ENCODE measurements around the gene FBXW5. TPM values are rescaled to one million over a fixed set of nuclear protein-coding genes. Genes with fewer than 3 reads are reported as not detected.

FBXW5 gene
- total and polyA plus RNA-seq, 5 experiments from 2014 or later: 62.9 to 93.1 (median 92.1) TPM

GRCh38 chr9:136943291-136944211 lies 987 bp downstream of the FBXW5 start:
- Mint-ChIP-seq H3K27me3 (no peaks in the 10 kb centered on the region), H3K4me3 (peak overlapping the region; percentile 72 to 89 (median 81)), H3K9me3 (no peaks in the 10 kb centered on the region), H3K36me3 (peaks cover 0 to 20% (median 2%) of the 10 kb centered on the region in 3 donors), H3K4me1 (peaks cover 5 to 25% (median 11%) of the 10 kb centered on the region in 4 donors), H3K27ac (peak overlapping the region in 9 of 10 donors; percentile 22 to 87 (median 75))
- peak in 3 of 10 donors; percentile 20 to 64 (median 32) for DNase-seq
- ATAC-seq: peak in 1 of 2 donors; percentile 20
- POLR2A ChIA-PET: interaction anchor here (0.7 to 9.5 kb wide), 14 partner anchors 51 to 405 kb away, joined by 3 to 113 read pairs (median 3); partner anchors contain the start of genes CLIC3, EDF1, PAXX and RABL6

GRCh38 chr9:136942881-136943230 lies 1.7 kb downstream of the FBXW5 start:
- POLR2A ChIA-PET: interaction anchor here (1.2 to 9.5 kb wide), 4 partner anchors 52 to 298 kb away, joined by 3 to 113 read pairs (median 6); partner anchors contain the start of genes CLIC3, PAXX and TMEM141
- no peaks in the 10 kb centered on the region for H3K9me3 Mint-ChIP-seq
- no peak overlapping the region for H3K27ac Mint-ChIP-seq
- peaks cover 5 to 20% (median 9%) of the 10 kb centered on the region in 4 donors for H3K4me1 Mint-ChIP-seq
- no peaks in the 10 kb centered on the region for H3K27me3 Mint-ChIP-seq
- no peak for DNase-seq
- peak overlapping the region in 6 of 10 donors; percentile 26 to 76 (median 55) for H3K4me3 Mint-ChIP-seq
- ATAC-seq: no peak
- peaks cover 0 to 23% (median 2%) of the 10 kb centered on the region in 3 donors for H3K36me3 Mint-ChIP-seq

GRCh38 chr9:136942112-136942880 lies 2.2 kb downstream of the FBXW5 start:
- no peak overlapping the region for H3K27ac Mint-ChIP-seq
- H3K4me3 Mint-ChIP-seq: peak overlapping the region in 8 of 10 donors; percentile 39 to 74 (median 58)
- POLR2A ChIA-PET: interaction anchor here (2.1 to 9.5 kb wide), 2 partner anchors 52 to 141 kb away, joined by 7 to 113 read pairs; partner anchors contain the start of genes CLIC3 and PAXX
- peaks cover 5 to 20% (median 9%) of the 10 kb centered on the region in 4 donors for H3K4me1 Mint-ChIP-seq
- ATAC-seq (no peak), DNase-seq (peak in 1 of 10 donors; percentile 60)
- no peaks in the 10 kb centered on the region for H3K27me3 Mint-ChIP-seq
- H3K36me3 Mint-ChIP-seq: peaks cover 0 to 23% (median 2%) of the 10 kb centered on the region in 3 donors
- no peaks in the 10 kb centered on the region for H3K9me3 Mint-ChIP-seq

GRCh38 chr9:136941231-136942111 lies 3.1 kb downstream of the FBXW5 start:
- peaks cover 0 to 23% (median 2%) of the 10 kb centered on the region in 3 donors for H3K36me3 Mint-ChIP-seq
- DNase-seq: peak in 1 of 10 donors; percentile 63
- no peak for ATAC-seq
- peak overlapping the region in 3 of 10 donors; percentile 24 to 29 (median 29) for H3K4me3 Mint-ChIP-seq
- H3K27ac Mint-ChIP-seq: peak overlapping the region in 1 of 10 donors; percentile 34
- H3K4me1 Mint-ChIP-seq: peaks cover 3 to 20% (median 9%) of the 10 kb centered on the region in 4 donors
- POLR2A ChIA-PET: no interaction called here
- no peaks in the 10 kb centered on the region for H3K27me3 Mint-ChIP-seq
- no peaks in the 10 kb centered on the region for H3K9me3 Mint-ChIP-seq

GRCh38 chr9:136940526-136941230 lies 3.9 kb downstream of the FBXW5 start:
- ATAC-seq: no peak
- peak in 1 of 10 donors; percentile 59 for DNase-seq
- no peaks in the 10 kb centered on the region for H3K9me3 Mint-ChIP-seq
- peaks cover 3 to 21% (median 9%) of the 10 kb centered on the region in 4 donors for H3K4me1 Mint-ChIP-seq
- POLR2A ChIA-PET: no interaction called here
- H3K27me3 Mint-ChIP-seq: no peaks in the 10 kb centered on the region
- no peak overlapping the region for H3K27ac Mint-ChIP-seq
- no peak overlapping the region for H3K4me3 Mint-ChIP-seq
- peaks cover 0 to 23% (median 2%) of the 10 kb centered on the region in 3 donors for H3K36me3 Mint-ChIP-seq

- Mint-ChIP-seq H3K36me3 (peaks cover 0 to 23% (median 2%) of the 10 kb centered on the region in 3 donors), H3K27ac (no peak overlapping the region), H3K4me3 (no peak overlapping the region), H3K27me3 (no peaks in the 10 kb centered on the region), H3K4me1 (peaks cover 3 to 21% (median 9%) of the 10 kb centered on the region in 4 donors), H3K9me3 (no peaks in the 10 kb centered on the region)
- DNase-seq (peak in 1 of 10 donors; percentile 43), ATAC-seq (no peak)
- POLR2A ChIA-PET: no interaction called here
These were observed 4.5 kb downstream of the FBXW5 start for GRCh38 chr9:136939996-136940525.

GRCh38 chr9:136939431-136939995 lies 5.0 kb downstream of the FBXW5 start:
- DNase-seq (peak in 1 of 10 donors; percentile 59), ATAC-seq (no peak)
- POLR2A ChIA-PET: interaction anchor here (0.6 kb wide), 1 partner anchor 15 kb away, joined by 3 read pairs; no protein-coding TSS in a partner anchor
- peaks cover 0 to 23% (median 2%) of the 10 kb centered on the region in 3 donors for H3K36me3 Mint-ChIP-seq
- no peaks in the 10 kb centered on the region for H3K27me3 Mint-ChIP-seq
- no peak overlapping the region for H3K4me3 Mint-ChIP-seq
- peaks cover 0 to 16% (median 4%) of the 10 kb centered on the region in 4 donors for H3K4me1 Mint-ChIP-seq
- peak overlapping the region in 1 of 10 donors; percentile 34 for H3K27ac Mint-ChIP-seq
- no peaks in the 10 kb centered on the region for H3K9me3 Mint-ChIP-seq

- ATAC-seq: no peak
- H3K9me3 Mint-ChIP-seq: no peaks in the 10 kb centered on the region
- no peaks in the 10 kb centered on the region for H3K27me3 Mint-ChIP-seq
- no peak overlapping the region for H3K4me3 Mint-ChIP-seq
- H3K27ac Mint-ChIP-seq: peak overlapping the region in 1 of 10 donors; percentile 19
- POLR2A ChIA-PET: interaction anchor here (0.6 to 0.7 kb wide), 2 partner anchors 21 to 91 kb away, joined by 3 read pairs; no protein-coding TSS in a partner anchor
- H3K4me1 Mint-ChIP-seq: peaks cover 0 to 9% (median 6%) of the 10 kb centered on the region in 4 donors
- peaks cover 0 to 23% (median 2%) of the 10 kb centered on the region in 3 donors for H3K36me3 Mint-ChIP-seq
- peak in 1 of 10 donors; percentile 50 for DNase-seq
These were observed 7.1 kb downstream of the FBXW5 start for GRCh38 chr9:136937186-136938001.

GRCh38 chr9:136936645-136937170 lies 7.8 kb downstream of the FBXW5 start:
- Mint-ChIP-seq H3K4me1 (peaks cover 0 to 8% (median 5%) of the 10 kb centered on the region in 4 donors), H3K4me3 (no peak overlapping the region), H3K9me3 (no peaks in the 10 kb centered on the region), H3K36me3 (peaks cover 0 to 17% (median 2%) of the 10 kb centered on the region in 3 donors), H3K27ac (peak overlapping the region in 1 of 10 donors; percentile 19), H3K27me3 (no peaks in the 10 kb centered on the region)
- no peak for DNase-seq
- ATAC-seq: no peak
- POLR2A ChIA-PET: no interaction called here

- Mint-ChIP-seq H3K9me3 (no peaks in the 10 kb centered on the region), H3K36me3 (peaks cover 0 to 11% (median 2%) of the 10 kb centered on the region in 3 donors), H3K4me1 (peaks cover 0 to 8% (median 4%) of the 10 kb centered on the region in 4 donors), H3K27ac (no peak overlapping the region), H3K4me3 (no peak overlapping the region), H3K27me3 (no peaks in the 10 kb centered on the region)
- ATAC-seq: no peak
- POLR2A ChIA-PET: interaction anchor here (0.7 kb wide), 1 partner anchor 410 kb away, joined by 3 read pairs; no protein-coding TSS in a partner anchor
- DNase-seq: no peak
These were observed 8.9 kb downstream of the FBXW5 start for GRCh38 chr9:136935651-136936050.

Data from naive thymus-derived CD8-positive, alpha-beta T cell (primary cell).